Measurements from ENCODE around the gene FIG4.

- TF ChIP-seq CTCF (IDR thresholded peaks at IDR 0.05) (peak in 4 of 6 experiments; percentile 6 to 37 (median 22)), POLR2A (IDR thresholded peaks at IDR 0.05) (no peak)
Measured at GRCh38 chr6:109783250-109783986, 92.3 kb downstream of the FIG4 start.
